ENCODE measurements around the gene CADM4. TPM values are rescaled to one million over a fixed set of nuclear protein-coding genes. Genes with fewer than 3 reads are reported as not detected.

The CADM4 gene
- total RNA-seq, 4 donors from 2014 or later, result 19.8 to 52.5 (median 31.6) TPM

DNA sequence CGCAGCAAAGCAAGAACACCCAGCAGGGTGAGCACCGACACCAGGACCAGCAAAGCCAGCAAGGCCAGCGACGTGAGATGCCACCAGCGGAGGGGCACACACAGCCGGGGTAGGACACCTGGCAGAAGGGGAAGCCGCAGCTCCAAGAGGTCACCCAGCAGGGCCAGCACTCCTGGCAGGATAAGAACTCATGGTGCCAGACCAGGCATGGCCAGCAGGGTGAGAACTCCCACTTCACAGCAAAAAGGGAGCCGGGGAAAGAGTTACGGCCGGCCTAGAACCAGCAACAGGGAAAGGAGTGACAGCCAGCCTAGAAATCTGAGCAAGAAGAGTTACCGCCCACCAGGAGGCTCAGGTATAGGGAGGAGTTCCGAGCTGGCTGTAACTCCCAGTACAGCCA lies 27.3 kb downstream of the CADM4 start:
- Histone ChIP-seq H3K36me3 (peaks cover 0 to 48% of the 10 kb centered on the region in 2 donors), H3K4me3 (no peak overlapping the region), H3K27ac (no peak overlapping the region), H3K9me3 (no peaks in the 10 kb centered on the region), H3K4me1 (peaks cover 0 to 18% (median 0%) of the 10 kb centered on the region in 3 donors), H3K27me3 (no peaks in the 10 kb centered on the region)
- 100% methylated on average over 2 of the region's 12 CpGs; no CpG with 5 or more reads in 1 of the 2 donors for WGBS, 2 donors (ENCODE audit: low coverage in 1 of 2)
- no peak for ATAC-seq
- no peak for TF ChIP-seq POLR2AphosphoS5 (IDR thresholded peaks at IDR 0.05)
- TF ChIP-seq CTCF (IDR thresholded peaks at IDR 0.05), result no peak
- no peak for TF ChIP-seq EP300 (IDR thresholded peaks at IDR 0.05)
- TF ChIP-seq POLR2A (IDR thresholded peaks at IDR 0.05), result no peak

DNA sequence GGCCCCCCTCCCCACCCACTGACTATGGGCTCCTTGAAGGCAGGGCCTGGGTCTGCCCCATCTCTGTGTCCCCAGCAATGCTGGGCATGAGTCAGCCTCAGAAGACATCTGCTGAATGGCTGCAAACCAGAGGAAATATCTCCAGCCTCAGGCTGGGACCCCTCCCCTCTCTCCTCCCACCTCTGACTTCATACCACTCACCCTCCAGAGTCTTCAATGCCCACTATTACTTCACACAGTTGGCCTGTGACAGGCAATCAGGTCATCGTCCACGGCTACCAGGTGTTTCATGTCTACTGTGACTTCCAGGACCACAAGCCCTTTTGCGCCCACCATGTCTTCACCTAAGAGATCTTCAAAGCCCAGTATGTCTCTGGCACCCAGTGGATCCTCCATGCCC lies 27.9 kb downstream of the CADM4 start, which contains the start of gene SRRM5:
Gene SRRM5 (plus strand): TSS at position 301 of the 400 bp plus-strand sequence. CDS start 34 bp downstream, at position 335.
- Histone ChIP-seq H3K36me3 (peaks cover 0 to 54% of the 10 kb centered on the region in 2 donors), H3K9me3 (no peaks in the 10 kb centered on the region), H3K4me3 (no peak within 1 kb of the TSS), H3K4me1 (peaks cover 0 to 13% (median 0%) of the 10 kb centered on the region in 3 donors), H3K27me3 (no peaks in the 10 kb centered on the region), H3K27ac (no peak within 1 kb of the TSS)
- TF ChIP-seq POLR2A (IDR thresholded peaks at IDR 0.05) (no peak), EP300 (IDR thresholded peaks at IDR 0.05) (no peak), POLR2AphosphoS5 (IDR thresholded peaks at IDR 0.05) (no peak), CTCF (IDR thresholded peaks at IDR 0.05) (no peak)
- ATAC-seq, result no peak
- WGBS, 2 donors (ENCODE audit: low coverage in 1 of 2), result 80% methylated on average over 1 of the region's 3 CpGs; no CpG with 5 or more reads in 1 of the 2 donors

GRCh38 chr19:43610493-43610892 lies 29.2 kb downstream of the CADM4 start:
- no peak for ATAC-seq
- WGBS, 2 donors (ENCODE audit: low coverage in 1 of 2), result 50 to 88% methylated on average over 3 of the region's 3 CpGs
- TF ChIP-seq EP300 (IDR thresholded peaks at IDR 0.05), result no peak
- no peak for TF ChIP-seq POLR2A (IDR thresholded peaks at IDR 0.05)
- TF ChIP-seq CTCF (IDR thresholded peaks at IDR 0.05), result no peak
- no peak for TF ChIP-seq POLR2AphosphoS5 (IDR thresholded peaks at IDR 0.05)
- Histone ChIP-seq H3K4me3 (no peak overlapping the region), H3K9me3 (no peaks in the 10 kb centered on the region), H3K36me3 (peaks cover 0 to 58% of the 10 kb centered on the region in 2 donors), H3K27me3 (no peaks in the 10 kb centered on the region), H3K27ac (no peak overlapping the region), H3K4me1 (peaks cover 0 to 13% (median 0%) of the 10 kb centered on the region in 3 donors)

DNA sequence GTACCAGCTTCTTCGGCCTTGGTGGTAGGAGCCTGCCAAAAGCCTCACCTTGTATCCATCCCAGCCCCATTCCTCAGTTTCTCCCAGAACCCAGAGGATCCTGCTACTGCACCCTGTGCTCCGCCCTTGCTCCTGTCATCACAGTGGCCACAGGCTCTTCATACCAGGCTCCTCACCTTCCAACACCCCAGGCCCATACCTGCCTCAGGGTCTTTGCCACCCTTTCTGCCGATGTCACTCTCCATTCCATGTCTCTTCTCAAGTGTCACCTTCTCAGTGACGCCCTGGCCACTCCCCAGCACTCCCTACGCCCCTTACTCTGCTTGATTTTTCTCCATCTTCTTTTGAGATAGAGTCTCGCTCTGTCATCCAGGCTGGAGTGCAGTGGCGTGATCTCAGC lies 29.8 kb downstream of the CADM4 start:
- H3K4me1 ChIP-seq, result peaks cover 0 to 9% (median 0%) of the 10 kb centered on the region in 3 donors
- H3K9me3 ChIP-seq, result no peaks in the 10 kb centered on the region
- TF ChIP-seq POLR2A (IDR thresholded peaks at IDR 0.05) (no peak), CTCF (IDR thresholded peaks at IDR 0.05) (no peak), POLR2AphosphoS5 (IDR thresholded peaks at IDR 0.05) (no peak), EP300 (IDR thresholded peaks at IDR 0.05) (no peak)
- H3K27ac ChIP-seq, result no peak overlapping the region
- no peak overlapping the region for H3K4me3 ChIP-seq
- WGBS, 2 donors (ENCODE audit: low coverage in 1 of 2), result 83 to 87% methylated on average over 3 to 4 of the region's 7 CpGs
- H3K27me3 ChIP-seq, result no peaks in the 10 kb centered on the region
- no peak for ATAC-seq
- H3K36me3 ChIP-seq, result peaks cover 0 to 58% of the 10 kb centered on the region in 2 donors
